ENCODE measurements around the gene OCA2.

The OCA2 gene

GRCh38 chr15:28120359-28120640, 21.2 kb upstream of the OCA2 start:
- no peak for DNase-seq (ENCODE audit: low read depth)

- DNase-seq (ENCODE audit: low read depth): no peak
Measured at GRCh38 chr15:28118531-28118930, 19.4 kb upstream of the OCA2 start.

GRCh38 chr15:28118083-28118482, 19.0 kb upstream of the OCA2 start:
- no peak for DNase-seq (ENCODE audit: low read depth)

GRCh38 chr15:28117432-28117990, 18.4 kb upstream of the OCA2 start:
- no peak for DNase-seq (ENCODE audit: low read depth)

GRCh38 chr15:28116521-28117431, 17.7 kb upstream of the OCA2 start:
- no peak for DNase-seq (ENCODE audit: low read depth)

GRCh38 chr15:28115871-28116270, 16.8 kb upstream of the OCA2 start:
- no peak for DNase-seq (ENCODE audit: low read depth)

GRCh38 chr15:28114721-28115622, 15.9 kb upstream of the OCA2 start:
- DNase-seq (ENCODE audit: low read depth): no peak

GRCh38 chr15:28114114-28114455, 15.0 kb upstream of the OCA2 start:
- DNase-seq (ENCODE audit: low read depth): no peak

GRCh38 chr15:28113394-28114113, 14.4 kb upstream of the OCA2 start:
- DNase-seq (ENCODE audit: low read depth): no peak

- DNase-seq (ENCODE audit: low read depth): no peak
Measured at GRCh38 chr15:28112962-28113361, 13.8 kb upstream of the OCA2 start.

- no peak for DNase-seq (ENCODE audit: low read depth)
Measured at GRCh38 chr15:28112101-28112760, 13.1 kb upstream of the OCA2 start.

- no peak for DNase-seq (ENCODE audit: low read depth)
Measured at GRCh38 chr15:28111543-28111942, 12.4 kb upstream of the OCA2 start.

GRCh38 chr15:28110481-28110881, 11.4 kb upstream of the OCA2 start:
- DNase-seq (ENCODE audit: low read depth): no peak

GRCh38 chr15:28109626-28110455, 10.7 kb upstream of the OCA2 start:
- DNase-seq (ENCODE audit: low read depth): no peak

- DNase-seq (ENCODE audit: low read depth): no peak
Measured at GRCh38 chr15:28107904-28108275, 8.8 kb upstream of the OCA2 start.

GRCh38 chr15:28107111-28107903, 8.2 kb upstream of the OCA2 start:
- DNase-seq (ENCODE audit: low read depth): no peak

- no peak for DNase-seq (ENCODE audit: low read depth)
Measured at GRCh38 chr15:28106294-28107110, 7.4 kb upstream of the OCA2 start.

- DNase-seq (ENCODE audit: low read depth): no peak
Measured at GRCh38 chr15:28105793-28106192, 6.7 kb upstream of the OCA2 start.

- no peak for DNase-seq (ENCODE audit: low read depth)
Measured at GRCh38 chr15:28105224-28105791, 6.2 kb upstream of the OCA2 start.
